ENCODE measurements around the gene CYP4X1.
"Not testable (repeated sequence)": the region's sequence is repeated elsewhere in the genome, so short reads cannot be mapped to it uniquely, and the experiment has no call there.

- not testable (repeated sequence) for TF ChIP-seq CTCF (IDR thresholded peaks at IDR 0.05; ENCODE audit: low read depth, low read length, poor library complexity, severe bottlenecking); EZH2phosphoT487 (IDR thresholded peaks at IDR 0.05; ENCODE audit: borderline replicate concordance, low read length)
Observed at GRCh38 chr1:47069080-47069479, 45.6 kb downstream of the CYP4X1 start.

Data from DOHH2 (cell line).